Fibroblast of villous mesenchyme (primary cell): ENCODE measurements around the gene CHMP1B. TPM values are rescaled to one million over a fixed set of nuclear protein-coding genes. Genes with fewer than 3 reads are reported as not detected.
"Not testable (repeated sequence)": the region's sequence is repeated elsewhere in the genome, so short reads cannot be mapped to it uniquely, and the experiment has no call there.

Source experiments
- DNase-seq: peaks from one replicate; pipeline ENCODE4 v3.0.0-alpha.2; 2010; ENCODE audit warnings: low read depth
- H3K4me3 ChIP-seq: 2 replicates; pipeline ENCODE4 v1.5.1; 2011; ENCODE audit warnings: low read depth, mild to moderate bottlenecking, low read length
- total RNA-seq: library from RNA; depleted of rRNA; stranded (reverse); fragments of >200 nt; gene quantifications from 2 replicates; pipeline ENCODE4 v1.2.3, GENCODE V29; 2012
- TF ChIP-seq, protein P1 (sequence below): IDR thresholded peaks from 2 replicates; pipeline ENCODE4 v1.5.1; 2012; ENCODE audit warnings: low read depth, mild to moderate bottlenecking, low read length; ENCODE audit not compliant: insufficient read depth

Gene CHMP1B
- total RNA-seq, 1 donor, result 40.6 TPM

DNA sequence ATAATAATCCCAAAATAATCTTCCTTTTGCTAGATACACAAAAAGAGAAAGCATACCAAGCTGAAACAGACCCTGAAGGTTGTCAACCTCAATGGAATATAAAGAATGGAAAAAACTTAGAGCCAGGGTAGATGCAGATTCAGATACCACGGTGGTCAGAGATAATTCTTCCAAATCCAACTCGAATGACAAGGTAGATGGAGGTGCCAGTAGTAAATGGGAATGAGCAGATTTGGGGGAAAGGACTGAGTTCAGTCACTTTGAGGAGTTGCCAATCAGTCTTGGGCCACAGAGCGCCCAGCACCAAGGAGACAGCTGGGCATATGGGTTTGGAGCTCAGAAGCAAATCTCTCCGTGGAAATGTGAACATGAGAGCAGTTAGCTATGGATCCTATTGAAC lies 3.4 kb upstream of the CHMP1B start:
- TF ChIP-seq, protein P1, sequence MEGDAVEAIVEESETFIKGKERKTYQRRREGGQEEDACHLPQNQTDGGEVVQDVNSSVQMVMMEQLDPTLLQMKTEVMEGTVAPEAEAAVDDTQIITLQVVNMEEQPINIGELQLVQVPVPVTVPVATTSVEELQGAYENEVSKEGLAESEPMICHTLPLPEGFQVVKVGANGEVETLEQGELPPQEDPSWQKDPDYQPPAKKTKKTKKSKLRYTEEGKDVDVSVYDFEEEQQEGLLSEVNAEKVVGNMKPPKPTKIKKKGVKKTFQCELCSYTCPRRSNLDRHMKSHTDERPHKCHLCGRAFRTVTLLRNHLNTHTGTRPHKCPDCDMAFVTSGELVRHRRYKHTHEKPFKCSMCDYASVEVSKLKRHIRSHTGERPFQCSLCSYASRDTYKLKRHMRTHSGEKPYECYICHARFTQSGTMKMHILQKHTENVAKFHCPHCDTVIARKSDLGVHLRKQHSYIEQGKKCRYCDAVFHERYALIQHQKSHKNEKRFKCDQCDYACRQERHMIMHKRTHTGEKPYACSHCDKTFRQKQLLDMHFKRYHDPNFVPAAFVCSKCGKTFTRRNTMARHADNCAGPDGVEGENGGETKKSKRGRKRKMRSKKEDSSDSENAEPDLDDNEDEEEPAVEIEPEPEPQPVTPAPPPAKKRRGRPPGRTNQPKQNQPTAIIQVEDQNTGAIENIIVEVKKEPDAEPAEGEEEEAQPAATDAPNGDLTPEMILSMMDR, result no peak
- no peak overlapping the region for H3K4me3 ChIP-seq
- DNase-seq, result no peak

DNA sequence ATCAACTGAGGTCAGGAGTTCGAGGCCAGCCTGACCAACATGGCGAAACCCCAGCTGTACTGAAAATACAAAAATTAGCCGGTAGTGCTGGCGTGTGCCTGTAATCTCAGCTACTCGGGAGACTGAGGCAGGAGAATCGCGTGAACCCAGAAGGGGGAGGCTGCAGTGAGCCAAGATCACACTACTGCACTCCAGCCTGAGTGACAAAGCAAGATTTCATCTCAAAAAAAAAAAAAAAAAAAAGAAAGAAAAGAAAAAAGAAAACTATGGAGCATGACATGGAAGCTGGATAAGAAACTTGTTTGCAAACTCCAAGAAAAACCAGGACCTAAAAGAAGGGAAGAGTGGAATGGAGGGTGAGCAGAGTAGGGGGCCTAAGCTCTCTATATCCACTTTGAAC lies 1.9 kb upstream of the CHMP1B start:
- DNase-seq, result no peak
- TF ChIP-seq, protein P1, result no peak

DNA sequence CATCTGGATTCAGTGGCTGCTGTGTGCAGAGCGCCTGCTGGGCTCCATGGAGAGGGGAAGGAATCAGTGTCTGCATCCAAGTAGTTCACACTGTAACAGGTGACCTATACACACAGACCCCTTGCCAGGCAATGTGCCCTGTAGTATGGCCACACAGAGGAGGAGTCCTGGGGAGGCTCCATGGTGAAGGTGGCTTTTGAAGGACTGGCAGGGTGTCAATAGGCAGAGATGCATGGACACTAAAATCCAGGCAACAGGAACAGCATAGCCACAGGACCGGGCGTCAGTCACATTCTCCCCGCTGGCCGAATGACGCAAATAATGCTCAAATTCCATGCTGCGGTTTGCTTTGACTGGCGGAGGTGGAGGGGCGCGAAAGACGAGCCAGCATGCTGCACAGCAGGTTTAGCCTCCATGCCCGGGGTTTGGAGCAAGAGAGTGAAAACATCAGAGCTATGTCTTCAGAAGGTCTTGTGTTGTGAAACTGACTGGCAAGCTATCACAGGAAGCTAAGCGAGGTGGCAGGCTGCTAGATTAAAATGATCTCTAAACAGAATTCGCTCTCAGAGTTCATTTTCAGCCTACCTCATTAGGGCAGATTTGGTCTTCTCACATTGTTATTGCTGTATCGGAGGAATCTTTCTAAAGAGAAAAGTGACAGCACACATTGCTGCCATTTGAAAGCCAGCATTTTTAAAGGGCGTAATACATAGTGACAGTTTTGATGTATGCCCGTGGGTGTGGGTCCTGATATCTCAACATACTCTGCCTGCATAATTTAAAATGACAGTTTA lies 1.2 kb upstream of the CHMP1B start:
- TF ChIP-seq, protein P1, result no peak
- DNase-seq, result peak; percentile 94
- peak overlapping the region; percentile 98 for H3K4me3 ChIP-seq

More for the DNA sequence above, 1.9 kb upstream of the CHMP1B start:
- H3K4me3 ChIP-seq, result no peak overlapping the region

DNA sequence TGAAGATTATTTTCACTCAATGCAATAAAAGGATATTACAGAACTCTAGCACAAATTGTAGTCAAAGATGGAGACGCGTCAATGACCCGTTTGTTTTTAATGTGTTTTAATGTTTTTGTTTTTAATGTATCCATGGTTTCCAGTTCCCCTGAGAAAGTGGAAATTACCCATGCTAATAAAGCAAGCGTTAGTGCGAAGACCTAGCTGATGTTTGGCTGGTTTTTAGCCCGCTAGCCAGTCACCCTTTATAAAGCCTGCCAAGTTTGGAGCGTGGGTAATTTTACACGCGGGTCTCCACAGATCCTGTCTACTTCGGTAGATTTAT lies 430 bp upstream of the CHMP1B start:
- peak; percentile 84 for DNase-seq
- peak overlapping the region; percentile 98 for H3K4me3 ChIP-seq
- TF ChIP-seq, protein P1, result no peak

DNA sequence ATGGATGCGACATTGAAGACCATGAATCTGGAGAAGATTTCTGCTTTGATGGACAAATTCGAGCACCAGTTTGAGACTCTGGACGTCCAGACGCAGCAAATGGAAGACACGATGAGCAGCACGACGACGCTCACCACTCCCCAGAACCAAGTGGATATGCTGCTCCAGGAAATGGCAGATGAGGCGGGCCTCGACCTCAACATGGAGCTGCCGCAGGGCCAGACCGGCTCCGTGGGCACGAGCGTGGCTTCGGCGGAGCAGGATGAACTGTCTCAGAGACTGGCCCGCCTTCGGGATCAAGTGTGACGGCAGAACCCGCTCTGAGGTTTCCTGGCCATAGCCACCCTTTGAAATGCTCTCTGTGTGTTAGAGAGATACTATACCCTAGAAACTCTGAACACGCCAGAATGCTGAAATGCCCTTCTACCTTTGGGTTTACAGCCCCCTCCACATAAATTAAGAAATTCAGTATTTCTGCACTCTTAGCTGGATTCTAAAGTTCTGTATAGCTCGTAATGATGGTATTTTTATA lies 659 bp downstream of the CHMP1B start:
- DNase-seq, result peak; percentile 54
- TF ChIP-seq, protein P1, result no peak
- peak overlapping the region; percentile 98 for H3K4me3 ChIP-seq

DNA sequence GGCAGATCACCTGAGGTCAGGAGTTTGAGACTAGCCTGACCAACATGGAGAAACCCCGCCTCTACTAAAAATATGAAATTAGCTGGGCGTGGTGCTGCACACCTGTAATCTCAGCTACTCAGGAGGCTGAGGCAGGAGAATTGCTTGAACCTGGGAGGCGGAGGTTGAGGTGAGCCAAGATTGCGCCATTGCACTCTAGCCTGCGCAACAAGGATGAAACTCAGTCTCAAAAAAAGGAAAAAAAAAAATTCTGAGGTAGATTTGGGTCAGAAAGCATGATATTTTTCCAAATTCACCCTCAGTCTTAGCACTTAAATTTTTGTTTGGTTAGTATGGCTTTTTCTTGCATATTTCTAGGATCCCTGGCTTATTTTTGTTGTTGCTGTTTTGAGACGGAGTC lies 3.3 kb downstream of the CHMP1B start:
- not testable (repeated sequence) for DNase-seq, H3K4me3 ChIP-seq

DNA sequence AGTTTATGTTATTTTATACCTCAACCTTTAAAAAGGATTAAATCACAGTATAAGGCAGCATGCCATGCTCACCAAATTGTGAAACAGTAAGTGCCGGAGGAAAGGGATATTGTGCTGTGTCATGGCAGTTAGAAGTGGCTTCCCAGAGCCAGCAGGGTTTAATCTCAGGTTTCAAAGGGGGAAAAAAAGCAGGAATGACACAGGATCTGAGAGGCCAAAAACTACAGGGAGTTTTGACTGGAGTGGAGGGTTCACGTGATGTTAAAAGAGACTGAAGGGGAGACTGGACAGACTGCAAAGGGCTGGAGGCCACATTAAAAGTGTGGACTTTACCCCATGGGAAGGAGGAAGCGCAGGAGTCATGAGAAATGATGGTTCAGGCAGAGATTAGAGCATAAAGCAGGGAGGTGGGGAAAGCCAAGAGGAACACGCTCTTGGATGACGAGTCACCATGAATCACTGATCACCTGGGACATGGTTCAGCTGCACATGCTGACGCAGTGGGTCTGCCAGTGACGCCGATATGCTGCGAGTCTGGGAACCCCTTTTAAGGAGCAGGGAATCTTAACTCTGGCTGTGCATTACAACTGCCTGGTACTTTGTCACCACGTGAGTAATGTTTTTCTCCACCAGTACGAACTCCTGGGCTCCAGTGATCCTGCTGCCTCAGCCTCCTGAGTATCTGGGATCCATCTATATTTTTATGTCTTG lies 6.1 kb downstream of the CHMP1B start:
- DNase-seq, result peak; percentile 98
- no peak overlapping the region for H3K4me3 ChIP-seq
- TF ChIP-seq, protein P1, result no peak
